ENCODE data around the gene TBCK. TPM values are rescaled to one million over a fixed set of nuclear protein-coding genes. Genes with fewer than 3 reads are reported as not detected.
"Not testable (repeated sequence)": the region's sequence is repeated elsewhere in the genome, so short reads cannot be mapped to it uniquely, and the experiment has no call there.

Gene TBCK
- total RNA-seq, 1 experiment from 2014 or later, result 9.2 TPM

GRCh38 chr4:106334741-106335470, 18.9 kb upstream of the TBCK start:
- no peak overlapping the region for H3K4me3 ChIP-seq
- DNase-seq, result peak; percentile 16
- H3K9me3 ChIP-seq, result no peaks in the 10 kb centered on the region; the same call in 1 of the 2 replicates
- H3K36me3 ChIP-seq, result peaks cover 68% of the 10 kb centered on the region
- no peaks in the 10 kb centered on the region for H3K27me3 ChIP-seq

GRCh38 chr4:106333186-106333585, 17.2 kb upstream of the TBCK start:
- peaks cover 70% of the 10 kb centered on the region for H3K36me3 ChIP-seq
- H3K27me3 ChIP-seq, result no peaks in the 10 kb centered on the region
- DNase-seq, result no peak
- no peak overlapping the region for H3K4me3 ChIP-seq
- no peaks in the 10 kb centered on the region; the same call in 1 of the 2 replicates for H3K9me3 ChIP-seq

- H3K9me3 ChIP-seq, result no peaks in the 10 kb centered on the region
- no peaks in the 10 kb centered on the region for H3K27me3 ChIP-seq
- DNase-seq, result no peak
- no peak overlapping the region for H3K4me3 ChIP-seq
- peaks cover 71% of the 10 kb centered on the region for H3K36me3 ChIP-seq
These were observed 13.1 kb upstream of the TBCK start for GRCh38 chr4:106329041-106329618.

- no peak for DNase-seq
These were observed 9.8 kb upstream of the TBCK start for GRCh38 chr4:106325800-106326199.

GRCh38 chr4:106323119-106323518, 7.1 kb upstream of the TBCK start:
- no peak overlapping the region for H3K4me3 ChIP-seq
- peaks cover 27% of the 10 kb centered on the region for H3K36me3 ChIP-seq
- H3K9me3 ChIP-seq, result no peaks in the 10 kb centered on the region
- H3K27me3 ChIP-seq, result no peaks in the 10 kb centered on the region
- no peak for DNase-seq

More at GRCh38 chr4:106325800-106326199, 9.8 kb upstream of the TBCK start:
- Histone ChIP-seq H3K4me3 (no peak overlapping the region), H3K36me3 (peaks cover 47% of the 10 kb centered on the region), H3K9me3 (no peaks in the 10 kb centered on the region), H3K27me3 (no peaks in the 10 kb centered on the region)

GRCh38 chr4:106321814-106322213, 5.8 kb upstream of the TBCK start:
- not testable (repeated sequence) for H3K9me3 ChIP-seq, H3K27me3 ChIP-seq, DNase-seq, H3K4me3 ChIP-seq
- peaks cover 15% of the 10 kb centered on the region for H3K36me3 ChIP-seq

- H3K36me3 ChIP-seq, result peaks cover 11% of the 10 kb centered on the region
- not testable (repeated sequence) for H3K4me3 ChIP-seq, DNase-seq, H3K9me3 ChIP-seq, H3K27me3 ChIP-seq
These were observed 5.2 kb upstream of the TBCK start for GRCh38 chr4:106321168-106321567.

- Histone ChIP-seq H3K9me3 (no peaks in the 10 kb centered on the region), H3K27me3 (no peaks in the 10 kb centered on the region), H3K36me3 (peaks cover 4% of the 10 kb centered on the region), H3K4me3 (no peak overlapping the region)
- DNase-seq, result no peak
These were observed 4.2 kb upstream of the TBCK start for GRCh38 chr4:106320235-106320634.

DNA sequence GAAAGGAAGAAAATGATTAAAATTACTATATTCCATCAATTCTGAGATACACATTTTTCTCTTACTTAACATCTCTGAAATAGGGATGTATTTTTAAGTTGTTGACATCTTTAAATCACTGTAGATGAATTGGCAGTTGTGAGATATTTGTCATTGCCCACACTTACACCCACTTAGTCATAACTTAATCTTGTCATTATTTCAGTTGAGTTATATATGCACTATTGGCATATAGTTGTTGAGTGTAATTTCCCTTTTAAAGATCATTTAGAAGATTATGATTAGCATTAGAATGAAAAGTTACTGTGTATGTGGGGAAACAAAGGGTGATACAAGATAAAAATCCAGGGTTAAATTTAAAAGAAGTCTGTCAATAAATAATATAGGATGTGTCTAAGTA, 2.5 kb upstream of the TBCK start:
- no peaks in the 10 kb centered on the region for H3K9me3 ChIP-seq
- H3K36me3 ChIP-seq, result no peaks in the 10 kb centered on the region; the same call in 1 of the 2 replicates
- DNase-seq, result no peak
- no peaks in the 10 kb centered on the region for H3K27me3 ChIP-seq
- no peak overlapping the region for H3K4me3 ChIP-seq

- Histone ChIP-seq H3K4me3 (peak overlapping the region; percentile 88), H3K9me3 (no peaks in the 10 kb centered on the region), H3K27me3 (no peaks in the 10 kb centered on the region), H3K36me3 (no peaks in the 10 kb centered on the region; the same call in 1 of the 2 replicates)
- DNase-seq, result no peak
These were observed 1.8 kb upstream of the TBCK start for GRCh38 chr4:106317815-106318214.

DNA sequence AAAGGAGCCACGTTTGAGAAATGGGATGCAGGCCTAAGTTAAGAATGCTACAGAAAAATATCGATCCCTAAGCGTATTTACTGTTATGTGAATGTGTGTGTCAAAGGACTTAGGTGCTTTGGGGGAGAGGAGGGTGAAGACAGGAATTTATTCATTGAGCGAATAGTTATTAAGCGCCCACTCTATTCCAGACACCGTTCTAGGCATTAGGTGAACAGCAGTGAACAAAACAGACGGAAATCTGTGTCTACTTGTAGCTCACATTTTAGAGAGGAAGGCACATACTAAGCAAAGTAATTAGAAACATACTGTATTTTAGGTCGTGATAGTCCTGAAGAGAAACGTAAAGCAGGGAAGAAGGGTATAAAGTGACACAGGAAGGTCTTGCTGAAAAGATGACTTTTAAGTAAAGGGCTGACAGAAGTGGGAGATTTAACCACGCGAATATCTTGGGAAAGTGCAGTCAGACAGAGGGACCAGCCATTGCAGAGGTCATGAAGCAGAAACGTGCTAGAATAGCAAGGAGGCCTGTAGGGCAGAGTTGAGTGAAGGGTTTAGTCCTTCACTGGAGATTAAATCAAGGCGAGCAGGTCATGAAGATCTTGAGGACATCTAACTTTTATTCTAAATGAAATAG, 882 bp upstream of the TBCK start:
- no peaks in the 10 kb centered on the region for H3K9me3 ChIP-seq
- no peaks in the 10 kb centered on the region; the same call in 1 of the 2 replicates for H3K36me3 ChIP-seq
- DNase-seq, result no peak
- no peaks in the 10 kb centered on the region for H3K27me3 ChIP-seq
- H3K4me3 ChIP-seq, result peak overlapping the region; percentile 88

DNA sequence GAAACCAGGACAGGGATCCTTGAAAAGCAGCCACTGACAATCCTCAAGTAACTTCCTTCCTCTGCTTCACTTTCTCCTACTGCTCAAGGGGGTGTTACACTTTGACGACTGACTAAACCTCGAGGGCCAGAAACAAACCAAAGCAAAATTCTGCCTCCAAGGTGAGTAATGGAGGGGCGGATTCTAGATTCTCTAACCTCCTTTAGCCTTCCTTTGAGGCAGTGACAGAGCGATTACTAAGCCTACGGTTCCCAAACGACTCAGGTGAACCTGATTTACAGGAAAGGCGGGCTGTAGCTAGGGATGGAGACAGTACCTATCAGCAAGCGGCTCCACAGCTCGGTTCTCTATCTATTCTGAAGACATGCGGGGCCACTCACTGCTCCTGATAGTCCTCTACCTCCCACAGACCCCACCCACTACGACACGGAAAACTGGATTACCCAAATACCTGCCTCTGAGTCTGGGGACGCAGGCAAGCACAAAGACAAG, 487 bp downstream of the TBCK start:
- Histone ChIP-seq H3K4me3 (peak overlapping the region; percentile 88), H3K27me3 (no peaks in the 10 kb centered on the region)

GRCh38 chr4:106314960-106315359, 1.0 kb downstream of the TBCK start:
- no peaks in the 10 kb centered on the region for H3K27me3 ChIP-seq
- peak overlapping the region; percentile 88 for H3K4me3 ChIP-seq
- H3K9me3 ChIP-seq, result no peaks in the 10 kb centered on the region
- DNase-seq, result no peak
- H3K36me3 ChIP-seq, result no peaks in the 10 kb centered on the region

More for the DNA sequence above, 487 bp downstream of the TBCK start:
- no peaks in the 10 kb centered on the region; the same call in 1 of the 2 replicates for H3K36me3 ChIP-seq
- DNase-seq, result no peak
- no peaks in the 10 kb centered on the region for H3K9me3 ChIP-seq

DNA sequence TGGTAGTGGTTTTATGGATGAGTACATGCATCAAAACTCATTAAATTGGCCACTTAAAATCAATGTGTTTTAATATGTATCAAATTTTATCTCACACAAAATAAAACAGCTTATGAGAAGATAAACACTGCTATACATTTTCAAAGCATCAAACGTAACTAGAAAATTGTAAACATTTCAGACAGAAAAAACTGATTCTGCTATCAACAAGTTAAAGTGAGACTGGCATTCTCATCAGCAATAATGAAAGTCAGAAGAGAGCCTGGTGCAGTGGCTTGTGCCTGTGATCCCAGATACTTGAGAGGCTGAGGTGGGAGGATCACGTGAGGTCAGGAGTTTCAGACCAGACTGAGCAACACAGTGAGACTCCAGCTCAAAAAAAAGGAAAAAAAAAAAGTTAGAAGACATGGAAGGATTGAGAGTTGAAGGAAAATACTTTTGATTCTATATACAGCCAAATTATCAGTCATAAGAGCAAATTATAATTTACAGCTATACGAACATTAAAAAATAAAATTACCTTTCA, 2.9 kb downstream of the TBCK start:
- Histone ChIP-seq H3K36me3 (no peaks in the 10 kb centered on the region; the same call in 1 of the 2 replicates), H3K4me3 (no peak overlapping the region), H3K9me3 (no peaks in the 10 kb centered on the region), H3K27me3 (no peaks in the 10 kb centered on the region)
- no peak for DNase-seq

- no peaks in the 10 kb centered on the region for H3K9me3 ChIP-seq
- H3K4me3 ChIP-seq, result no peak overlapping the region
- no peaks in the 10 kb centered on the region; the same call in 1 of the 2 replicates for H3K36me3 ChIP-seq
- no peak for DNase-seq
- no peaks in the 10 kb centered on the region for H3K27me3 ChIP-seq
These were observed 3.6 kb downstream of the TBCK start for GRCh38 chr4:106312377-106312776.

GRCh38 chr4:106306561-106306960, 9.4 kb downstream of the TBCK start:
- DNase-seq, result no peak
- Histone ChIP-seq H3K36me3 (no peaks in the 10 kb centered on the region; the same call in 1 of the 2 replicates), H3K9me3 (no peaks in the 10 kb centered on the region), H3K27me3 (no peaks in the 10 kb centered on the region), H3K4me3 (no peak overlapping the region)

GRCh38 chr4:106305435-106306055, 10.5 kb downstream of the TBCK start:
- Histone ChIP-seq H3K9me3 (no peaks in the 10 kb centered on the region), H3K4me3 (no peak overlapping the region), H3K27me3 (no peaks in the 10 kb centered on the region), H3K36me3 (no peaks in the 10 kb centered on the region; the same call in 1 of the 2 replicates)
- DNase-seq, result no peak

Data from MG63 (cell line).